Measurements from ENCODE around the gene NPHS1.

- TF ChIP-seq EP300 (IDR thresholded peaks at IDR 0.05; ENCODE audit: low read depth) (no peak), CTCF (IDR thresholded peaks at IDR 0.05) (no peak), POLR2AphosphoS5 (IDR thresholded peaks at IDR 0.05) (no peak), POLR2A (IDR thresholded peaks at IDR 0.05) (no peak)
Observed at GRCh38 chr19:35806597-35806996, 45.7 kb downstream of the NPHS1 start.
